Measurements from ENCODE around the gene BLOC1S5.
"Not testable (repeated sequence)": the region's sequence is repeated elsewhere in the genome, so short reads cannot be mapped to it uniquely, and the experiment has no call there.

The BLOC1S5 gene

GRCh38 chr6:7992002-7992815 is 72.0 kb downstream of the BLOC1S5 start:
- DNase-seq = no peak

- DNase-seq = no peak
These were observed 72.7 kb downstream of the BLOC1S5 start for GRCh38 chr6:7991536-7991935.

- DNase-seq = no peak
These were observed 78.0 kb downstream of the BLOC1S5 start for GRCh38 chr6:7986219-7986618.

- DNase-seq = not testable (repeated sequence)
These were observed 80.2 kb downstream of the BLOC1S5 start for GRCh38 chr6:7983967-7984366.

GRCh38 chr6:7979831-7980230 is 84.4 kb downstream of the BLOC1S5 start:
- no peak for DNase-seq

DNA sequence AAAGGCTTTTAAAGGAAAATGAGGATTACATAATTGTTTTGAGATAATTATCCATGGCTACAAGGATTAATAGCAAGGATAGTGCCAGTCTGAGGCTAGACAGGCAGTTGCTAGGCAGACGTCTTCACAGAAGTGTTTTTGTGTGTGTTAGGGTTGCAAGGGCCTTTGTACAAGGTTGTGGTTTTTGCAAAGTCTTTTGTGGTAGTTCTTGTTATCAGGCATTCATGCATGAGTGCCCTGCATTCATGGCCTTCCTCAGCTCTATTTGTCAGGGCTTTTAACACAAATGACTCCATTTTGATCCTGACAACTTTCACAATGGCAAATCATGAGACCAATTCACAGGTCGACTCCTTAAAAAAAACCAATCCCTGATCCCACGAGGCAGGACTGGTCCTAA is 85.5 kb downstream of the BLOC1S5 start:
- no peak for DNase-seq

GRCh38 chr6:7976485-7977056 is 87.6 kb downstream of the BLOC1S5 start:
- DNase-seq = no peak

DNA sequence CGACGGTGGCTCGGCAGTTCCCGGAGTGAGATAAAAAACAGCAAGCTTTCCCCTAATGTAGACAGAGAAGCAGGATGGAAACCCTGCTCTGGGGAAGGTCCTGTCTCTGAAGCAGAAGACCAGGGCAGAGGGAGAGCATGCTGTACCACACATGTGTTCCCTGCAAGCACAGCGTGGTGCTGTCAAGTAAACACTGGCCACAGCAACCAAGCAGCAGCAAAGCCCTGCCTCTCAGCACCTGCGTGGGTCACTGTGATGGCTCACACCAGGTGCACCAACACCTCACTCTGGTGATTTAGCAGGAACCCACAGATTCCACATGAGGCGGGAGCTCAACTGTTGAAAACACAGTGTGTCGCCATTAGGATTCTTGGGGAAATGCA is 88.4 kb downstream of the BLOC1S5 start:
- DNase-seq = no peak

DNA sequence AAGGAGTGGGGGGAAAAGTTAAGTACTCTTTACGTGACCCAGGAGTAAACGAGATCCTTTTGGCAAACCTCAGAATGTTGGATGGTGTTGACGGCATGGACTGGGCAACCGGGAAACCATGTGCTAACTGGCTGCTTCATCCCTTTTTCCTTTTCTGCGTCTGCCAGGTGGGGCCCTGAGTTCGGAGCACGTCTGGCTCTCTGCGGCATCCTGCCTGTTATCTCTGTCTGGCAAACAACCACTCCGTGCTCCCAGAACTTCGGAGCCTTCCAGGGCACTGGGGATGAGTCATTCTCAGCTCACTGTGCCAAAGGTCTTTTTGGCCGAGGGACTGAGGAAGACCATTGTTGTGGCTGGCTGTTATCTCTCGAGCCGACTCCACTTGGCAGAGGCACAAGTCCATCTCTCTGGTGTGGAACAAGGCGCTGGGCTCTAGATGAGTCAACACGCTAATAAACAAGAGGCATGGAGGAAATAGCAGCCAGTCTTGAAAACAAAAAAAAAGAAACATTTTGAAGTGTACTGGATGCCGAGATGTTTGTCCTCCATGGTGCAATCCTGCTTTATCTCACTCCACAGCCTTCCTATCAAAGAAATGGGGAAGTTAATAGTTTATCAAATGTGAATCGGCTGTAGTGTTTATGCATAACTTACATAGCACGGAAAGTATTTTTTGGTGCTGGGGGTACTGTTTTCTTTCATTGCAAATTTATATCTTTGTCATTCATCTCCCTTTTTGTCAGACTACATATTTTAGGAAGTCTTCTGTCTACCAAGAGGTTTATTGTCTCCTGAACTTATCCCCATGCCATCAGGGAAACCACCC is 89.0 kb downstream of the BLOC1S5 start:
- DNase-seq = no peak

GRCh38 chr6:7974565-7974937 is 89.6 kb downstream of the BLOC1S5 start:
- DNase-seq = no peak

- no peak for DNase-seq
These were observed 90.6 kb downstream of the BLOC1S5 start for GRCh38 chr6:7973584-7973983.

DNA sequence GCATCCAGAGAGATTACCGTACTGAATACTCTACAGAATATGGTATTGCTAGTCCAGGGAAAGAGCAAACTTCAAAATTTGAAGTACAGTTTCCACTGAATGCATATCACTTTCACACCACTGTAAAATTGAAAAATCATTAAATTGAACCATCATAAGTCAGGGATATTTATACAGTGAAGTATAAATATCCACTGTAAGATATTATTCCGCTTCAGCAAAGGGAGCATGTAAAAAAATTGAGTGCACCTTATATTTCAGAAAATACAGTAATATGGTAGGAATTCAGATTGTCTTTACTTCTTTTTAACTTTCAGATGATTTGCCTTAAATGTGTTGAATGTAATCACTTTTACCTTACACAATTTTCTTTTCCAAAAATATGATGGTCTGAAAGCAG is 92.7 kb downstream of the BLOC1S5 start:
- no peak for DNase-seq

GRCh38 chr6:7970616-7971015 is 93.6 kb downstream of the BLOC1S5 start:
- DNase-seq = no peak

Data from stimulated activated CD8-positive, alpha-beta memory T cell treated with anti-CD3 and anti-CD28 coated beads, Interleukin-4, amount 100 ng/mL, for 48 hours (primary cell).